Activated naive CD4-positive, alpha-beta T cell treated with anti-CD3 and anti-CD28 coated beads, Interleukin-2, amount 10 ng/mL, durations not matched to agents 7 days and 5 days (primary cell): ENCODE data around the gene RNF17.
A peak's percentile ranks its signal among the peaks of the same experiment; 100 is the strongest.
"Not testable (repeated sequence)": the region's sequence is repeated elsewhere in the genome, so short reads cannot be mapped to it uniquely, and the experiment has no call there.

Source experiments
- CTCF ChIA-PET: fragments of 350-600 bp; sonication (Branson Sonifier 250); formaldehyde crosslinking; loops from one replicate; lab custom pipeline; 2021; ENCODE audit warnings: antibody characterized with exemption; lab: Charles Lee
- DNase-seq: peaks from one replicate; pipeline ENCODE4 v3.0.0-alpha.2; 2020
- H3K27ac Mint-ChIP-seq: one replicate; pipeline ENCODE4 v1.8.0; 2021; ENCODE audit warnings: mild to moderate bottlenecking, moderate library complexity, mixed read lengths
- H3K27me3 Mint-ChIP-seq: one replicate; pipeline ENCODE4 v1.8.0; 2021; ENCODE audit warnings: mild to moderate bottlenecking, mixed read lengths
- H3K36me3 Mint-ChIP-seq: one replicate; pipeline ENCODE4 v1.8.0; 2021; ENCODE audit warnings: mixed read lengths
- H3K4me1 Mint-ChIP-seq: one replicate; pipeline ENCODE4 v1.8.0; 2021; ENCODE audit warnings: mixed read lengths
- H3K4me3 Mint-ChIP-seq: one replicate; pipeline ENCODE4 v1.8.0; 2021; ENCODE audit warnings: mild to moderate bottlenecking, moderate library complexity, mixed read lengths
- H3K9me3 Mint-ChIP-seq: one replicate; pipeline ENCODE4 v1.8.0; 2021; ENCODE audit warnings: mixed read lengths

RNF17 gene

DNA sequence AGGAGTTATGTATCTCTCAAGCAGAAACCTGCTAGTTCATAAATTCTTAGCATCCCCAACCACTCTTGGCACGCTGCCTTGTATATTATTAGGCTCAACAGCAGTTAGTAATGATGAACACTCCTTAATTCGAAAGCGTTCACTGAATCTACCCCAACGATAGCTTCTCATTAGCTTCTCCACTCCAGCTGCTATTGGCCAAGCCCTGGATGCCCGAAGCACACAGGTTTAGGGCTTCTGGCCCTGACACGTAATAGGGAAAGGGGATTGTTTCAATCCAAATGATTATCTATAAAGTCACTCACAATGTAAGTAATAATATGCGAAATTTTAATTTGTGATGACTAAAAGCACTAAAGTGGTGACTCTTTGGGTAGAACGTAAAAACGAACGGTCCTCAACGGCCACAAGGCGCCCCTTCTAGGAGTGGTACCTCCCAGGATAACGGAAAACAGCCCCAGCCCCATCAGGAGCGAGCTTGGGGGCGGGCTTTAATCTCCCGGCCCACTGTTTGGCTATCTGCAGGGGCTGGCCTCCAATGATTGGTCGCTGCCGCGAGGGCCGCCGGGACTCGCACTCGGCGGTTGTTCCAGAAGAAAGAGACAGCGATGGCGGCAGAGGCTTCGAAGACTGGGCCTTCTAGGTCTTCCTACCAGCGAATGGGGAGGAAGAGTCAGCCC lies at the start of gene RNF17:
TSS of gene RNF17 (plus strand) at position 574 of the 680 bp plus-strand sequence. CDS start at position 609, 35 bp downstream.
- Mint-ChIP-seq H3K4me3 (no peak within 1 kb of the TSS), H3K27me3 (peaks cover 3% of the 10 kb centered on the region), H3K27ac (no peak within 1 kb of the TSS), H3K9me3 (no peaks in the 10 kb centered on the region), H3K4me1 (no peaks in the 10 kb centered on the region), H3K36me3 (no peaks in the 10 kb centered on the region)
- CTCF ChIA-PET: no interaction called here
- no peak for DNase-seq

DNA sequence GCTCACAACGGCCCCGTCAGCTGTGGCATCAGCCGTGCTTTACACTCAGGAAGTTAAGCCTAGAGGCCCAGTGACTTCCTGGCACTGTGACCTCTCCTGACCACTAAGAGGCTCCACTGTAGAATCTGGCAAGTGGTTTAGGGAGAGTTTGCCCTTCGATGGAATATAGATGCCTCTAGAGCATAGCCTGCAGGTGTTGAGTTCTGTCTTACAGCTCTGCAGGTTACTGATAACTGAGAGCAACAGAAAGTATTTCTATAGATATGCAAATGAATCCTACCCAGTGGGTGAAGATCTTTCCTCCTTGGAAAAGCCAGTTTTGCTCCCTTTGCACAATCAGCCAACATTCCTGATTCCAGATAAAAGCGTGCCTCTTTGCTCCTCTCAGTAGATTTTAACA lies 48.0 kb upstream of the RNF17 start:
- Mint-ChIP-seq H3K9me3 (no peaks in the 10 kb centered on the region), H3K36me3 (no peaks in the 10 kb centered on the region), H3K27me3 (peaks cover 52% of the 10 kb centered on the region), H3K4me3 (no peak overlapping the region), H3K4me1 (peaks cover 3% of the 10 kb centered on the region), H3K27ac (no peak overlapping the region)
- CTCF ChIA-PET: interaction anchor here (1.1 to 2.6 kb wide), 2 partner anchors 11 to 198 kb away, joined by 3 to 12 read pairs; no protein-coding TSS in a partner anchor
- no peak for DNase-seq

GRCh38 chr13:24716446-24716845 lies 47.5 kb upstream of the RNF17 start:
- no peak overlapping the region for H3K4me3 Mint-ChIP-seq
- H3K36me3 Mint-ChIP-seq: no peaks in the 10 kb centered on the region
- DNase-seq: no peak
- peaks cover 3% of the 10 kb centered on the region for H3K4me1 Mint-ChIP-seq
- H3K27me3 Mint-ChIP-seq: peaks cover 56% of the 10 kb centered on the region
- H3K27ac Mint-ChIP-seq: no peak overlapping the region
- H3K9me3 Mint-ChIP-seq: no peaks in the 10 kb centered on the region
- CTCF ChIA-PET: interaction anchor here (1.1 to 2.6 kb wide), 2 partner anchors 11 to 198 kb away, joined by 3 to 12 read pairs; no protein-coding TSS in a partner anchor

GRCh38 chr13:24717217-24717616 lies 46.8 kb upstream of the RNF17 start:
- H3K4me3 Mint-ChIP-seq: no peak overlapping the region
- H3K36me3 Mint-ChIP-seq: no peaks in the 10 kb centered on the region
- CTCF ChIA-PET: interaction anchor here (1.1 to 2.6 kb wide), 2 partner anchors 10 to 199 kb away, joined by 3 to 12 read pairs; no protein-coding TSS in a partner anchor
- peaks cover 60% of the 10 kb centered on the region for H3K27me3 Mint-ChIP-seq
- H3K4me1 Mint-ChIP-seq: peaks cover 3% of the 10 kb centered on the region
- no peak overlapping the region for H3K27ac Mint-ChIP-seq
- no peak for DNase-seq
- H3K9me3 Mint-ChIP-seq: no peaks in the 10 kb centered on the region

GRCh38 chr13:24718192-24718965 lies 45.6 kb upstream of the RNF17 start:
- no peak for DNase-seq
- CTCF ChIA-PET: interaction anchor here (0.7 to 3.0 kb wide), 2 partner anchors 25 to 277 kb away, joined by 3 to 10 read pairs; no protein-coding TSS in a partner anchor
- Mint-ChIP-seq H3K36me3 (no peaks in the 10 kb centered on the region), H3K4me1 (peaks cover 3% of the 10 kb centered on the region), H3K9me3 (no peaks in the 10 kb centered on the region), H3K27me3 (peaks cover 55% of the 10 kb centered on the region), H3K27ac (no peak overlapping the region), H3K4me3 (no peak overlapping the region)

- H3K4me3 Mint-ChIP-seq: no peak overlapping the region
- no peak for DNase-seq
- H3K4me1 Mint-ChIP-seq: peaks cover 3% of the 10 kb centered on the region
- CTCF ChIA-PET: interaction anchor here (0.5 to 3.0 kb wide), 4 partner anchors 8 to 276 kb away, joined by 3 to 10 read pairs (median 3); no protein-coding TSS in a partner anchor
- no peaks in the 10 kb centered on the region for H3K9me3 Mint-ChIP-seq
- no peaks in the 10 kb centered on the region for H3K36me3 Mint-ChIP-seq
- H3K27me3 Mint-ChIP-seq: peaks cover 61% of the 10 kb centered on the region
- no peak overlapping the region for H3K27ac Mint-ChIP-seq
Measured at GRCh38 chr13:24719139-24719538, 44.8 kb upstream of the RNF17 start.

DNA sequence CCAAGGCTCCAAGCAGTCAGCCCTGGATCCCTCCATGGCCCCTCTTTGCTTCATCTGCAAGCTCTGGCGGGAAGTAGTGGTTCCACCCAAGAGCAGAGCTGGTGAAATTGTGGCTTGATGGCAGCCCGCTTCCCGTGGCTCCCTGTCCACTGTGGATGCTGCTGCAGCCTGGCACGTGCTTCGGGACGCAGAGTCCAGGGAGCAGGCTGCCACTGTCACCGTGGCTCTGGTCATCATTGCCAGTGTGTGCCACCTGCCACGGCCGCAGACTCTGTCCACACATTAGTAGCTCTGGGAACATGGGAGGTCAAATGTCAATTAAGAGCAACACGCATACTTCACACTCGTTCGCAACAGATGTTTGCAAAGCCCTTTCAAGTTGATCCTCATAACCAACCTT lies 40.8 kb upstream of the RNF17 start:
- CTCF ChIA-PET: interaction anchor here (1.2 to 1.7 kb wide), 2 partner anchors 14 to 30 kb away, joined by 6 to 9 read pairs; no protein-coding TSS in a partner anchor
- Mint-ChIP-seq H3K9me3 (no peaks in the 10 kb centered on the region), H3K36me3 (no peaks in the 10 kb centered on the region)

GRCh38 chr13:24724714-24725113 lies 39.3 kb upstream of the RNF17 start:
- Mint-ChIP-seq H3K27me3 (peaks cover 61% of the 10 kb centered on the region), H3K27ac (peak overlapping the region; percentile 58), H3K36me3 (no peaks in the 10 kb centered on the region), H3K4me3 (no peak overlapping the region), H3K4me1 (peaks cover 9% of the 10 kb centered on the region), H3K9me3 (no peaks in the 10 kb centered on the region)
- CTCF ChIA-PET: interaction anchor here (3.7 to 6.2 kb wide), 3 partner anchors 15 to 118 kb away, joined by 25 to 76 read pairs (median 26); no protein-coding TSS in a partner anchor
- no peak for DNase-seq

More for the DNA sequence above, 40.8 kb upstream of the RNF17 start:
- H3K4me3 Mint-ChIP-seq: no peak overlapping the region
- H3K4me1 Mint-ChIP-seq: peaks cover 9% of the 10 kb centered on the region
- H3K27me3 Mint-ChIP-seq: peaks cover 71% of the 10 kb centered on the region
- H3K27ac Mint-ChIP-seq: no peak overlapping the region
- no peak for DNase-seq

GRCh38 chr13:24725379-24725778 lies 38.6 kb upstream of the RNF17 start:
- Mint-ChIP-seq H3K9me3 (no peaks in the 10 kb centered on the region), H3K36me3 (no peaks in the 10 kb centered on the region), H3K27ac (no peak overlapping the region), H3K27me3 (peaks cover 54% of the 10 kb centered on the region), H3K4me3 (no peak overlapping the region), H3K4me1 (peaks cover 9% of the 10 kb centered on the region)
- no peak for DNase-seq
- CTCF ChIA-PET: interaction anchor here (0.9 to 6.2 kb wide), 5 partner anchors 12 to 119 kb away, joined by 3 to 76 read pairs (median 25); no protein-coding TSS in a partner anchor

- Mint-ChIP-seq H3K4me3 (no peak overlapping the region), H3K4me1 (peaks cover 9% of the 10 kb centered on the region), H3K27ac (no peak overlapping the region), H3K36me3 (no peaks in the 10 kb centered on the region), H3K27me3 (peaks cover 39% of the 10 kb centered on the region), H3K9me3 (no peaks in the 10 kb centered on the region)
- CTCF ChIA-PET: interaction anchor here (0.6 to 6.2 kb wide), 19 partner anchors 9 to 241 kb away, joined by 3 to 76 read pairs (median 5); no protein-coding TSS in a partner anchor
- peak; percentile 80 for DNase-seq
Measured at GRCh38 chr13:24727731-24728601, 36.0 kb upstream of the RNF17 start.

DNA sequence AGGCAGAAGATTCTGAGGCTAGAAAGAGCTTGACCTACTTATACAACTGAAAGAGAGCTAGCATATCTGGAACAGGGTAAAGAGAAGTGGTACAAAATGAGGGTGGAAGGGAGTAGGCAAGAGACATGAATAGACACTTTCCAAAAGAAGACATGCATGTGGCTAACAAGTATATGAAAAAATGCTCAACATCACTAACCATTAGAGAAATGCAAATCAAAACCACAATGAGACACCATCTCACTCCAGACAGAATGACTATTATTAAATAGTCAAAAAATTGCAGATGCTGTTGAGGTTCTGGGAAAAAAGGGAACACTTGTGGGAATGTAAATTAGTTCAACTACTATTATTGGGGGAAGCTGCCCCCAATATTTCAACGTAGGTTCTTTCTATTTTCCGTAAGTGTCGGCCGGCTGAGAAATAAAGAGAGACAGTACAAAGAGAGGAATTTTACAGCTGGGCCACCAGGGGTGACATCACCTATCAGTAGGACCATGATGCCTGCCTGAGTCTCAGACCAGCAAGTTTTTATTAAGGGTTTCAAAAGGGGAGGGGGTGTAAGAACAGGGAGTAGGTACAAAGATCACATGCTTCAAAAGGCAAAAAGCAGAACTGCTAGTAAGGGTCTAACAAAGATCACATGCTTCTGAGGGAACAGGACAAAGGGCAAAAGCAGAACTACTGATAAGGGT lies 32.9 kb upstream of the RNF17 start:
- not testable (repeated sequence) for DNase-seq, H3K4me1 Mint-ChIP-seq, H3K4me3 Mint-ChIP-seq, H3K27ac Mint-ChIP-seq, H3K36me3 Mint-ChIP-seq, H3K9me3 Mint-ChIP-seq
- CTCF ChIA-PET: interaction anchor here (1.1 kb wide), 1 partner anchor 86 kb away, joined by 3 read pairs; no protein-coding TSS in a partner anchor
- H3K27me3 Mint-ChIP-seq: peaks cover 16% of the 10 kb centered on the region

GRCh38 chr13:24734950-24735349 lies 29.0 kb upstream of the RNF17 start:
- no peak for DNase-seq
- Mint-ChIP-seq H3K27ac (no peak overlapping the region), H3K36me3 (no peaks in the 10 kb centered on the region), H3K9me3 (no peaks in the 10 kb centered on the region), H3K4me3 (no peak overlapping the region), H3K27me3 (peaks cover 5% of the 10 kb centered on the region), H3K4me1 (no peaks in the 10 kb centered on the region)
- CTCF ChIA-PET: interaction anchor here (0.9 to 3.4 kb wide), 2 partner anchors 41 to 129 kb away, joined by 4 to 12 read pairs; no protein-coding TSS in a partner anchor

DNA sequence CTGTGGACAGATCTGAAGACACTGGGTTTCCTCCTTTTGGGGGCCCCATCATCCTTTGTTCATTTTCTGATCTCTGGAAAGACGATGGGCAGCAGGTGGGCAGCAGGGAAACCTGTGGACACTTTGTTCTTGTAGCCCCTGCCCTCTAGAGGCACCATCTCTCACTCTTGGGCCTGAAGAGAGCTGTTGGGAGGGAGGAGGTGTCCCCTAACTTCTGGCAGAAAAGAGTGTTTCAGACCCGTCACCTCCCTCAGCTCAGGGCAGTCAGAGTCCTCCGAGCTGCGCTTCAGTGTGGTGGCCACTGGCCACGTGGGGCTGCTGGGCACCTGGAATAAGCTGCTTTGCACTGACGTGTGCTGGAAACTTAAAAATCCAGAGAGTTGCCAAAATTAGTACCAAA lies 26.9 kb upstream of the RNF17 start:
- no peak overlapping the region for H3K4me3 Mint-ChIP-seq
- H3K27ac Mint-ChIP-seq: no peak overlapping the region
- CTCF ChIA-PET: no interaction called here
- H3K4me1 Mint-ChIP-seq: no peaks in the 10 kb centered on the region
- peaks cover 15% of the 10 kb centered on the region for H3K27me3 Mint-ChIP-seq
- no peaks in the 10 kb centered on the region for H3K36me3 Mint-ChIP-seq
- DNase-seq: no peak
- H3K9me3 Mint-ChIP-seq: no peaks in the 10 kb centered on the region
